ENCODE measurements around the gene BICDL1. TPM values are rescaled to one million over a fixed set of nuclear protein-coding genes. Genes with fewer than 3 reads are reported as not detected.

Gene BICDL1
- total and polyA plus RNA-seq, 10 of the 15 experiments (the other 5 are each of a cell fraction or from before 2014, with no cell fraction given) = 0.72 to 12.3 (median 4.2) TPM

- no peak for TF ChIP-seq PRDM15 (CRISPR knock-in tag; IDR thresholded peaks at IDR 0.05)
- TF ChIP-seq GABPA (IDR thresholded peaks at IDR 0.05; ENCODE audit: low read depth) = no peak; the same call in 1 of the 2 replicates
- no peak for TF ChIP-seq SIX5 (IDR thresholded peaks at IDR 0.05; ENCODE audit: low read depth, low read length, severe bottlenecking)
- peak; percentile 90 for TF ChIP-seq DPF2 (IDR thresholded peaks at IDR 0.05)
- TF ChIP-seq USF2 (IDR thresholded peaks at IDR 0.05; ENCODE audit: borderline replicate concordance, low read depth, low read length) = no peak; the same call in 1 of the 2 replicates
- TF ChIP-seq TCF3 (IDR thresholded peaks at IDR 0.05; ENCODE audit: borderline replicate concordance, insufficient read depth, low read depth, low read length) = peak; percentile 89
- TF ChIP-seq STAT3 (IDR thresholded peaks at IDR 0.05; ENCODE audit: low read depth, low read length) = no peak
- no peak for TF ChIP-seq CEBPB (IDR thresholded peaks at IDR 0.05; ENCODE audit: borderline replicate concordance in 1 of 2, low read depth in 2 of 2, low read length in 2 of 2)
- peak; percentile 79 for TF ChIP-seq GATAD2B (conservative IDR thresholded peaks at IDR 0.05; ENCODE audit: low read depth)
- TF ChIP-seq BACH1 (IDR thresholded peaks at IDR 0.05; ENCODE audit: borderline replicate concordance) = peak; percentile 70; the same call in 1 of the 2 replicates
- TF ChIP-seq ZNF217 (IDR thresholded peaks at IDR 0.05) = no peak
- no peak for TF ChIP-seq ZNF274 (IDR thresholded peaks at IDR 0.05; ENCODE audit: insufficient read depth, insufficient read length)
- TF ChIP-seq KLF5 (IDR thresholded peaks at IDR 0.05; ENCODE audit: partially characterized antibody) = no peak
- TF ChIP-seq KAT2A (conservative IDR thresholded peaks at IDR 0.05; ENCODE audit: control insufficient read depth, low read depth, low read length) = no peak
- TF ChIP-seq NFXL1 (IDR thresholded peaks at IDR 0.05; ENCODE audit: borderline replicate concordance) = no peak
- peak; percentile 89 for TF ChIP-seq EED (IDR thresholded peaks at IDR 0.05; ENCODE audit: low read depth)
- TF ChIP-seq ZNF592 (IDR thresholded peaks at IDR 0.05) = 0 out of 2 replicates have a peak, but pooled peaks have one; percentile 45
- peak; percentile 55 for TF ChIP-seq NFIC (IDR thresholded peaks at IDR 0.05; ENCODE audit: low read depth, low read length)
- TF ChIP-seq ZSCAN29 (IDR thresholded peaks at IDR 0.05) = no peak
- TF ChIP-seq STAT1 (conservative IDR thresholded peaks at IDR 0.05) = no peak
- TF ChIP-seq E2F4 (IDR thresholded peaks at IDR 0.05; ENCODE audit: low read depth, low read length) = no peak
- no peak for TF ChIP-seq MYC (IDR thresholded peaks at IDR 0.05; ENCODE audit: insufficient read depth, insufficient read length, insufficient replicate concordance, low read length, severe bottlenecking)
Observed at GRCh38 chr12:120132863-120133385, 143.9 kb downstream of the BICDL1 start (continued).
